Right cardiac atrium (tissue), 5 donors: ENCODE results near the gene SLC2A9. TPM values are rescaled to one million over a fixed set of nuclear protein-coding genes. Genes with fewer than 3 reads are reported as not detected.

Source experiments
- ATAC-seq, 2 donors: fragments of 200-7000 bp; cut with Tn5 transposase; one replicate each; pipeline versions ENCODE4 v1.8.0 to v1.9.1; 2020; ENCODE audit warnings: moderate library complexity in 2 of 2, mild to moderate bottlenecking in 1 of 2
- DNase-seq, 3 donors: peaks; one replicate each; pipeline ENCODE4 v3.0.0-alpha.2; 2020
- H3K27ac ChIP-seq: one replicate; pipeline ENCODE4 v1.5.1; 2013; ENCODE audit warnings: mild to moderate bottlenecking, low read length, control low read depth, moderate library complexity
- H3K27me3 ChIP-seq: one replicate; pipeline ENCODE4 v1.6.1; 2013; ENCODE audit not compliant: control insufficient read depth, insufficient read depth
- H3K4me1 ChIP-seq: one replicate; pipeline ENCODE4 v1.6.1; 2013; ENCODE audit warnings: low read length; ENCODE audit not compliant: control insufficient read depth, insufficient read depth
- H3K4me3 ChIP-seq: one replicate; pipeline ENCODE4 v1.5.1; 2013; ENCODE audit warnings: low read length, control low read depth
- H3K9me3 ChIP-seq: one replicate; pipeline ENCODE4 v1.6.1; 2013; ENCODE audit warnings: low read length; ENCODE audit not compliant: control insufficient read depth
- WGBS: extraction: QIAGEN DNeasy Blood & Tissue Kit; methylation state at CpG from one replicate; pipeline ENCODE4 v1.1.7; 2013; 5-methylcytosine and 5-hydroxymethylcytosine counted together
- intact Hi-C, 4 donors: fragments of 100-400 bp; cut with DNase I; formaldehyde crosslinking; loops; one replicate each; pipeline versions ENCODE4 v1.11.0 to v1.14.0; 2022 to 2023
- polyA plus RNA-seq: library from polyadenylated mRNA; stranded (reverse); fragments of 200-250 nt; gene quantifications from one replicate; pipeline ENCODE4 v1.2.3, GENCODE V29; 2013
- total RNA-seq, 4 donors: library from RNA; stranded (reverse); fragmentation: NEBNext Ultra II Directional; extraction: Animal tissue kit (Norgen Biotek cat#: 25700); gene quantifications; one replicate each; pipeline ENCODE4 v1.2.1, GENCODE V29; 2021
- donor health status: healthy with polysubstance abuse.
- donor health status: DM: no; HTN: yes; CAD: no.
- donor health status: DM: no; HTN: no; CAD: no.
- donor health status: DM: no; HTN: yes; CAD: no; lungs with severe emphysema.
- donor health status: DM: yes; HTN: yes; CAD: no.

Gene SLC2A9
- total and polyA plus RNA-seq, 5 donors, result 5.1 to 18.7 (median 13.1) TPM

DNA sequence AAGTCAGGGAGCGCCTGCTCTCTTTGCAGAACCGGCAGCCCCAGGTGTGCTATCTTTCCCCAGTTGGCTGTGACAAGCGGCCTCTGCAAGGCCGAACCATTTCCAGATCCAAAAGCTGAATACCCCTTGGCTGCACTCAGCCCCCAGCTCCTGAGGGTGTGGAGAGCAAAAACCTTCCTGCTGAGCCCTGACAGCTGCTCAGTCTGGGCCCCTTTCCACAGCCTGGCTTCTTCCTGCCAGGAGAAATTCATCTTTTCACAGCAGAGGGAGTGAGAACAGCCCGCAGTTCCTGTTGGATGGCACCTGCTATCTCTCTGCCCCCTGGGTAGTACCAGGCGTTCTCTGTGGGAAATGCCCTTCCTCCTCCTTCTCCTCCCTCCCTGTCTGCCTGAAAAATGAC is 161.5 kb downstream of the SLC2A9 start:
- Histone ChIP-seq H3K9me3 (no peaks in the 10 kb centered on the region), H3K27ac (no peak overlapping the region), H3K27me3 (no peaks in the 10 kb centered on the region), H3K4me1 (no peaks in the 10 kb centered on the region), H3K4me3 (no peak overlapping the region)
- intact Hi-C loops, result no loop called here
- DNase-seq (no peak), ATAC-seq (no peak)
- WGBS, result 71% methylated on average over 6 of the region's 6 CpGs

DNA sequence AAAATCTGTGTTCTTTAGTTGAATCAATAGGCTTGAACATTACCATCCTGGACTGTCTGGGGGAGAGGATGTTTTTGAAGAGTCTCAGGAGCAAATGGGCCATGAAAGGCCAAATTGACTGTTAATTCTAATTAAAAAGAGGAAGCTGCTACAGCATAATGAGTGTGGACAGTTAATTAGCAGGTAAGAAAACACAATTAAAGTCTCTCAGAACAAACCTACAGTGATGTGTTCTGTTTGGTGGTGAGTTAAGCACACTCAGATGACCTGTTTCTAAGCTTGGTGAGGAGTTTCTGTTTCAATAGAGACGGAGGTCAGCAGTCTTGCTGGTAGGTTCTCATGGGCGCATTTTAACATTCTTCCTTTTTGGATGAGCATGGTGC is 171.8 kb downstream of the SLC2A9 start:
- Histone ChIP-seq H3K4me3 (no peak overlapping the region), H3K27me3 (no peaks in the 10 kb centered on the region), H3K4me1 (no peaks in the 10 kb centered on the region), H3K9me3 (no peaks in the 10 kb centered on the region), H3K27ac (no peak overlapping the region)
- DNase-seq (no peak), ATAC-seq (no peak)
- intact Hi-C loops, result no loop called here
- 96% methylated on average over 2 of the region's 2 CpGs for WGBS

DNA sequence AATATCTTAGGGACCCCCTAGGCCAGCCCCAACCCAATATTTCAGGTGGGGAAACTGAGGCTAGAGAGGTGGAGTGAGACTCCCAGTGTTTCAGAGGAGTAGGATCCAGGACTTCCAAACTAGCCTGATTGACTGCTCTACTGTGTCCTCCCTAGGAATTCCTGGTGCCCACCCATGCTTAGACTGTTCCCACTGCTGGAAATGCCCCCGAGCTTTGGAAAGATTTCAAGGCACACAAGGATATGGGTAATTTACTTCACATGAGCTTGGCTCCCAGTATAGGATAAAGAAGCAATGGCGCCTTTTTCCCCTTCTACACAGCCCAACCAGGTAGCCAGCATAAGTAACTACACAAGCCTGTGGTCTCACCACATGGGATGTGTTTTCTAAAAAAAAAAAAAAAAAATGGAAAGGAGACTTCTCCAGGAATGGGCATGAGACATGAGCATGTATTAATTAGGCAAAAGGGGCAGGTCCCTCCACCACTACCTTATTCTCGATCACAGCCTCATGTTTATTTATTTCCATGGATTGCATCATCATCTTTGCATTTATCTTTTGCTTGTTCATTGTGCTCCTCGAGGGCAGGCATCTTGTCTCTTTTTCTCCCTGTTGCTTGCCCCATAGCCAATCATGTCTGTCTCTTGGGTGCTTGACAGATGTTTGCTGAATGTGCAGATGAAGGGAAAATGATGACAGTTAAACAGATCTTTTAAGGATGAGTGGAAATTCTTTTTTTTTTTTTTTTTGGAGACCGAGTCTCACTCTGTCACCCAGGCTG is 173.1 kb downstream of the SLC2A9 start:
- no peaks in the 10 kb centered on the region for H3K4me1 ChIP-seq
- DNase-seq (no peak), ATAC-seq (no peak)
- no peak overlapping the region for H3K27ac ChIP-seq
- no peaks in the 10 kb centered on the region for H3K9me3 ChIP-seq
- 87% methylated on average over 5 of the region's 5 CpGs for WGBS
- intact Hi-C loops, result no loop called here
- no peaks in the 10 kb centered on the region for H3K27me3 ChIP-seq
- no peak overlapping the region for H3K4me3 ChIP-seq

DNA sequence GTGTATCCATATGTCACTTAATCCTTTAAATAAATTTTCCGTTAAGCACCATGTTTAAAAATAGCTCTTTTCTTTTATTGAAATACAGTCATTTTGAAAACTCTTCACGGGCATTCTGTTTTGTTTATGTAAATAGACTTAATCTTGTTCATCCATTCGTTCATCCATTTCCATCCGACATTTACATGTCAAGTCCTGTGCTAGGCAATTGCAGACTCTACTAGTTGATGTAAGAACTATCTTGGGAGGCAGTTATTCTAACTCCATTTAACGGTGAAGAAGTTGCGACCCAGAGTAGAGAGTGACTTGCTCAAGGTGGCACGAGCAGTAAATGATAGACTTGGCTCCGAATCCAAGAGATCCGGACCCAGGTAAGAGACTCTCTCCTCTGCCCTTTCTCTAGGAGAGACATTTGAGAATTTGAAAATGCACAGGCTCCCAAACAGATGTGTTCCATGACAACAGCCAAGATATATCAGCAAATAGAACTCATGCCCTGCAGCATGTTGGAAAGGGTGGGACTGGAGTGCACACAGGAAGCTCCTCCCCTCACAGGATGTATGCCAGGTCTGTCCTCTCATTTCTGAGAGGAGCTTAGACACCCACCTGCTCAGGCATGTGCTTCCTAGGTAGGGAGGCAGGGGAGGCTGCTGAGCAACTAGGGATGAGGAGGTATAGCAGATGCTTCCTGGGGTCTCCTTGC is 175.4 kb downstream of the SLC2A9 start:
- intact Hi-C loops, result no loop called here
- Histone ChIP-seq H3K4me3 (no peak overlapping the region), H3K27ac (no peak overlapping the region), H3K4me1 (no peaks in the 10 kb centered on the region), H3K27me3 (no peaks in the 10 kb centered on the region), H3K9me3 (no peaks in the 10 kb centered on the region)
- whole genome bisulfite sequencing, result 90% methylated on average over 9 of the region's 9 CpGs
- no peak for DNase-seq
- no peak for ATAC-seq

DNA sequence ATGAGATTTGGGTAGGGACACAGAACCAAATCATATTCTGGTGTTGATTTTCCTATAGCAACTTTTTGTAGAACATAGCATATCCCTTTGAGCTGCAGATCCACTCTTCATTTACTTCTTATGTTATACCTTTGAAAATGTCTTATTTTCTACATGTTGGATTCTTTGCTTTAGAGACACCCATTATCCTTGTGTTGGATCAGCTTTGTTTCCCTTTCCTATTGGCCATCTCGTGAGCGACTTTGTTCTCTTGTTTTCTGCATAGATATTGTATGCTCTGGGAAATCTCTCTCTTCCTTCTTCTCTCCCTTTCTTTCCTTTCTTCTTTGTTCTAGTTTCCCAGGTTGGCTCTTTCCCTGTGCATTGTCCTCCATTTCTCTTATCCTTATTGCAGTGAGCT is 180.2 kb downstream of the SLC2A9 start:
- WGBS, result 92% methylated on average over 2 of the region's 2 CpGs
- intact Hi-C loops, result no loop called here
- ATAC-seq, result no peak

DNA sequence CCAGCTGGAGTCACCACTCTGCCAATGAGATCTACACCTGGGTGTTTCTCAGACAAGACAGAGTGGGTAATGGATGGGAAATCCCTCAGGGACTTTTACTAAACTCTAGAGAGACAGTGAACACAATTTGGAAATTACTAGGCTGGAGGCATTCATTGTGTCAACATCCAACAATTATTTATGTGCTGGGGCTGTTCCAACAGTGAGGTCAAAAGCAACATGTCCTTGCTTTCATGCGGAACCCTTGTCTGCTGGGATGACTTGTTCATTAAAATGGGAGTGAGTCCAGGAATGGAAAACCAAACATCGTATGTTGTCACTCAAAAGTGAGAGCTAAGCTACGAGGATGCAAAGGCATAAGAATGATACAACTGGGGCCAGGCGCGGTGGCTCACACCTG is 185.9 kb downstream of the SLC2A9 start:
- Histone ChIP-seq H3K4me1 (peaks cover 5% of the 10 kb centered on the region), H3K4me3 (no peak overlapping the region), H3K27ac (no peak overlapping the region), H3K9me3 (no peaks in the 10 kb centered on the region), H3K27me3 (no peaks in the 10 kb centered on the region)
- intact Hi-C loops, result no loop called here
- DNase-seq (no peak), ATAC-seq (no peak)
- WGBS, result 81% methylated on average over 5 of the region's 5 CpGs

More for the DNA sequence above, 180.2 kb downstream of the SLC2A9 start:
- no peak for DNase-seq
- Histone ChIP-seq H3K4me3 (no peak overlapping the region), H3K27me3 (no peaks in the 10 kb centered on the region), H3K27ac (no peak overlapping the region), H3K9me3 (no peaks in the 10 kb centered on the region), H3K4me1 (no peaks in the 10 kb centered on the region)

DNA sequence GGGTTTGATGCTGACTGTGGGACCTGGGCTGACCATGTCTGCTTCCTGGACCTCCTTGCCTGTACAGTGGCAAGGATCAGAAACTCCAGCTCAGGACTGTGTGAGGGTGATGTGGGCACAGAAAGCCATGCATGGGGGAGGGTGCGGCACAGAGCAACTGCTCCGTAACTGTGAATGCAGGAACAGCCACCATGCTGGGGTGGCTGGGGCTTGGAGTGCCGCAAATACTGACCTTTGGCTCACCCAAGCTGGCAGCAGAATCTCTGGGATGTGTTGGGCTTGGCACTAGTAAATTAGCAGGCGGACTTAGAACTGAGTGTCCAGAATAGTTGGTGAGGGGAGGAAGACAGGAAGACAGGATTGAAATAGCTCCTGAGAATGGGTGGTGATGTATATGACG is 187.9 kb downstream of the SLC2A9 start:
- DNase-seq (peak; percentile 22 to 76 (median 65)), ATAC-seq (peak; percentile 86 to 87)
- WGBS, result 75% methylated on average over 5 of the region's 5 CpGs
- no peaks in the 10 kb centered on the region for H3K9me3 ChIP-seq
- no peak overlapping the region for H3K4me3 ChIP-seq
- H3K27me3 ChIP-seq, result no peaks in the 10 kb centered on the region
- H3K27ac ChIP-seq, result peak overlapping the region; percentile 60
- H3K4me1 ChIP-seq, result peaks cover 5% of the 10 kb centered on the region
- intact Hi-C loops, result no loop called here

DNA sequence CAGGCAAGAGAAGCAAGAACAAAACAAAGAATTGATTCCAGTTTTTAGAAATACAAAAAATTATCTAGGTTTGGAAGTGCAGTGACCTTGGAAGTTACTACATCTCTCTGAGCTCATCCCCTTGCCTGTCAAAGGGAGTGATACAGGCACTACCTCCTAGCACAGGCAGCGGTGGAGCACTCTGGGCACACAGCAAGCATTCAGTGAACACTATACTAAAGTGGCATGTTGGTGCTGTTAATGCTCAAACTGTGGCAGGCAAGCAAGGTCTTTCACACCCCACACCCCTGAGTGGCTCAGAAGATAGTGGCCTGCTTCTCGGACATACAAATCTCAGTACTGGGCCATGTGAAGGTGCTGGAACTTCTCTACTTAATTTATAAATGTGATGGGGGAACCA is 188.7 kb downstream of the SLC2A9 start:
- WGBS, result 70% methylated on average over 2 of the region's 2 CpGs
- DNase-seq, result peak in 2 of 3 donors; percentile 51 to 65
- no peak overlapping the region for H3K4me3 ChIP-seq

DNA sequence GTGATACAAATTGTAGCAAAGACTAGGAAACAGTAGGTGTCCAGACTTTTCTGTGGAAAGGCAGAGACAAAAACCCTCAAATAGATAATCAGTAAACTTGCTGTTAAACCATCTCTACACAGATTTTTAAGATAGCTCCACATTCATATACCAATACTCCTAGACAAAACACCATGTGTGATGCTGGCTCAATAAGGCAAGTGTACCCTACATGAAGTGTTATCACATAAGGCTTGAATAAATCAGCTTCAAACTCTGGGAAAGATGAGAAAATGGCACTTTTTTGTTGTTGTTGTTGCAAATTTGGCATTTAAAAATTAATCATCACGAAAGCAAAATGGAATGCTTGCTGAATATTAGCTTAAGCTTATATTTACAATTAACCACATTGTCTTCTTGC is 194.7 kb downstream of the SLC2A9 start:
- ATAC-seq, result no peak
- H3K9me3 ChIP-seq, result no peaks in the 10 kb centered on the region
- no peak overlapping the region for H3K4me3 ChIP-seq
- no peak for DNase-seq
- H3K27ac ChIP-seq, result no peak overlapping the region
- intact Hi-C loops, result no loop called here
- H3K27me3 ChIP-seq, result no peaks in the 10 kb centered on the region
- no peaks in the 10 kb centered on the region for H3K4me1 ChIP-seq
- 94% methylated on average over 1 of the region's 1 CpG for WGBS

More for the DNA sequence above, 188.7 kb downstream of the SLC2A9 start:
- peak; percentile 82 to 83 for ATAC-seq
- peaks cover 5% of the 10 kb centered on the region for H3K4me1 ChIP-seq
- no peaks in the 10 kb centered on the region for H3K27me3 ChIP-seq
- intact Hi-C loops, result no loop called here
- peak overlapping the region; percentile 60 for H3K27ac ChIP-seq
- H3K9me3 ChIP-seq, result no peaks in the 10 kb centered on the region

DNA sequence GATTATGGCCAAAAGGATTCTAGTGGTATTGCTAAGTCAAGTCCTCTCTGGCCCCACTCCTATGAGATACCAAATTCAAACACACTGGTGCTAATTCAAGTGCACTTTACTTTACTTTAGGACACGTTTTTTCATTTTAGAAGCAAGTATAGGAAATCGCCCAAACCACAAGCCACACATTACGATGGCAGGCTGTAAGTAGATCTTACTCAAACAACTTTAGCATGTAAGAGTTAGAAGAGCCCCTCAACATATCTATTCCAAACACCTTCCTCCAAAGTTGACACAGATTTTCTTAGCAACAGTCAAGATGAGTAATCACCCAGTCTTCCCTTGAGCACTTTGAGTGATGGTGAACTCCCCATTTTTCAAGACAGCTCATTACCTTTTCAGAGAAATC is 196.2 kb downstream of the SLC2A9 start:
- ATAC-seq, result no peak
- Histone ChIP-seq H3K27ac (no peak overlapping the region), H3K4me3 (no peak overlapping the region), H3K27me3 (no peaks in the 10 kb centered on the region), H3K4me1 (no peaks in the 10 kb centered on the region), H3K9me3 (no peaks in the 10 kb centered on the region)
- intact Hi-C loops, result no loop called here
- no peak for DNase-seq
- WGBS, result 86% methylated on average over 3 of the region's 3 CpGs

DNA sequence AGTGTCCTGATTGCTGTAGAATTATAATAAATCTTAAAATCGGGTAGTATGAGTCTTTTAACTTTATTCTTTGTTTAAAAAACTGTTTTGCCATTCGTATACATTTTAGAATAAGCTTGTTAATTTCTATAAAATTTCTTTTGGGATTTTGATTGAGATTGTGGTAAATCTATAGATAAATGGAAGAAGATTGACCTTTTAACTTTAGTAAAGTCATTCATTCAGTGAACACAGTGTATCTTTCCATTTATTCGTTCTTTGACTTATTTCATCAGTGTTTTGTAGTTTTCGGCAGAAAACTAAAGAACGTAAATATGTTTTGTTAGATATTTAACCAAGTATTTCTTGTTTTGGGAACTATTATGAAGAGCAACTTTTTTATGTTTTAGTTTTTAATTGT is 201.0 kb downstream of the SLC2A9 start:
- no peaks in the 10 kb centered on the region for H3K9me3 ChIP-seq
- no peak for DNase-seq
- H3K4me3 ChIP-seq, result no peak overlapping the region
- ATAC-seq, result no peak
- WGBS, result 75% methylated on average over 5 of the region's 5 CpGs
- intact Hi-C loops, result no loop called here
- no peaks in the 10 kb centered on the region for H3K4me1 ChIP-seq
- H3K27me3 ChIP-seq, result no peaks in the 10 kb centered on the region
- no peak overlapping the region for H3K27ac ChIP-seq
